HepG2 (cell line): ENCODE results near the gene TRAP1. TPM values are rescaled to one million over a fixed set of nuclear protein-coding genes. Genes with fewer than 3 reads are reported as not detected.
A peak's percentile ranks its signal among the peaks of the same experiment; 100 is the strongest.

Experiments used
- ATAC-seq: fragments of 200-7000 bp; cut with Tn5 transposase; 3 replicates; pipeline ENCODE4 v1.9.1; 2020; ENCODE audit warnings: mild to moderate bottlenecking, moderate library complexity
- BruUV-seq: library from RNA; stranded (reverse); fragments of 400-500 nt; replicated peaks from 2 replicates; lab custom pipeline; 2021; lab: Mats Ljungman, UMichigan
- CTCF ChIA-PET: fragments of 300-600 bp; formaldehyde crosslinking; extraction: SDS; loops from one replicate; lab custom pipeline; 2021; ENCODE audit warnings: low total read pairs, inconsistent platforms, low intra/inter-chr PET ratio; lab: Yijun Ruan, JAX
- POLR2A ChIA-PET: fragments of 350-600 bp; sonication (Branson Sonifier 250); formaldehyde crosslinking; loops from one replicate; lab custom pipeline; 2020; ENCODE audit warnings: antibody characterized with exemption, inconsistent platforms; lab: Yijun Ruan, JAX
- DNase-seq: peaks from one replicate; pipeline ENCODE4 v3.0.0-alpha.2; 2015; ENCODE audit warnings: low spot score
- FAIRE-seq: peaks from 3 replicates; lab custom pipeline; 2011; peaks lifted over from hg19 to GRCh38; lab: Jason Lieb, UNC
- H2AFZ ChIP-seq: one replicate; pipeline ENCODE4 v1.6.1; 2011; ENCODE audit warnings: low read length, inconsistent platforms
- H3K27ac ChIP-seq: fragments of 300-600 bp; 3 replicates; pipeline ENCODE4 v1.8.0; 2011; ENCODE audit warnings: mixed run types, mild to moderate bottlenecking, mixed read lengths, low read length, inconsistent platforms; ENCODE audit not compliant: insufficient read depth; ENCODE audit errors: extremely low read length
- H3K27me3 ChIP-seq, 2 experiments: fragments of 200-600 bp in 1 of 2; 2 replicates in 1 of 2; 3 replicates in 1 of 2; pipeline versions ENCODE4 v1.6.0 to v1.8.0; 2011; ENCODE audit warnings: low read length in 2 of 2, mild to moderate bottlenecking in 2 of 2, moderate library complexity in 2 of 2, inconsistent platforms in 1 of 2; ENCODE audit not compliant: insufficient read depth in 2 of 2, control insufficient read depth in 1 of 2
- H3K36me3 ChIP-seq, 2 experiments: fragments of 200-600 bp in 1 of 2; replicated peaks in 1 of 2; 2 replicates in 1 of 2; 3 replicates in 1 of 2; pipeline versions ENCODE4 v1.5.1 to v1.8.0; 2011; ENCODE audit warnings: low read length in 2 of 2, inconsistent platforms in 1 of 2; ENCODE audit not compliant: insufficient read depth in 2 of 2, control insufficient read depth in 1 of 2
- H3K4me1 ChIP-seq: 2 replicates; pipeline ENCODE4 v1.5.1; 2012; ENCODE audit warnings: low read length, inconsistent platforms; ENCODE audit not compliant: insufficient read depth
- H3K4me2 ChIP-seq: 2 replicates; pipeline ENCODE4 v1.6.0; 2011; ENCODE audit warnings: low read depth, low read length, inconsistent platforms
- H3K4me3 ChIP-seq, 3 experiments: fragments of 200-600 bp in 1 of 3; sonication (generic), shearing (Covaris generic) in 1 of 3; replicated peaks in 1 of 3; 2 replicates each; pipeline ENCODE4 v1.5.1; 2011 to 2016; ENCODE audit warnings: low read length in 3 of 3, inconsistent platforms in 2 of 3, low read depth in 2 of 3, mild to moderate bottlenecking in 2 of 3, control low read depth in 1 of 3, mixed read lengths in 1 of 3; ENCODE audit not compliant: insufficient read depth in 1 of 3
- H3K79me2 ChIP-seq: one replicate; pipeline ENCODE4 v1.6.1; 2011; ENCODE audit warnings: low read length, inconsistent platforms; ENCODE audit not compliant: insufficient read depth
- H3K9ac ChIP-seq: 2 replicates; pipeline ENCODE4 v1.6.0; 2011; ENCODE audit warnings: mild to moderate bottlenecking, low read depth, low read length, inconsistent platforms; ENCODE audit not compliant: insufficient read depth
- H3K9me3 ChIP-seq: 2 replicates; pipeline ENCODE4 v1.5.1; 2012; ENCODE audit warnings: mild to moderate bottlenecking, low read length
- H4K20me1 ChIP-seq: 2 replicates; pipeline ENCODE4 v1.6.0; 2011; ENCODE audit warnings: inconsistent platforms, mild to moderate bottlenecking, low read length, moderate library complexity; ENCODE audit not compliant: insufficient read depth
- AGO2 ChIP-seq: fragments of 200-400 bp; formaldehyde crosslinking; optimal IDR thresholded peaks from 2 replicates; pipeline ENCODE3; 2017; ENCODE audit warnings: mild to moderate bottlenecking, low read depth, low read length, moderate library complexity
- ARNT ChIP-seq: fragments of 450-650 bp; IDR thresholded peaks from 2 replicates; pipeline ENCODE4 v1.6.1; 2017
- BRCA1 ChIP-seq: sonication (generic); formaldehyde crosslinking; IDR thresholded peaks from 2 replicates; pipeline ENCODE4 v1.4.0; 2020; ENCODE audit warnings: missing genetic modification reagents
- CREB1 ChIP-seq, 2 experiments: fragments of 450-650 bp in 1 of 2; IDR thresholded peaks; 2 replicates each; pipeline ENCODE4 v1.6.1; 2016 to 2017; ENCODE audit warnings: control low read depth in 1 of 2, mild to moderate bottlenecking in 1 of 2, missing compliant biosample characterization in 1 of 2, missing genetic modification characterization in 1 of 2
- GLMP ChIP-seq: sonication (generic); formaldehyde crosslinking; IDR thresholded peaks from 2 replicates; pipeline ENCODE4 v1.9.0; 2021; ENCODE audit warnings: missing genetic modification reagents, mild to moderate bottlenecking, borderline replicate concordance
- HNRNPUL1 ChIP-seq: fragments of 200-400 bp; formaldehyde crosslinking; IDR thresholded peaks from 2 replicates; pipeline ENCODE4 v1.6.1; 2017; ENCODE audit warnings: low read depth, mild to moderate bottlenecking, low read length, moderate library complexity
- MTA1 ChIP-seq: sonication (generic); formaldehyde crosslinking; IDR thresholded peaks from 2 replicates; pipeline ENCODE4 v1.4.0; 2020; ENCODE audit warnings: missing genetic modification reagents, mild to moderate bottlenecking, borderline replicate concordance
- MXD1 ChIP-seq: sonication (generic); formaldehyde crosslinking; IDR thresholded peaks from 2 replicates; pipeline ENCODE4 v1.4.0; 2020; ENCODE audit warnings: mild to moderate bottlenecking, missing genetic modification reagents
- PATZ1 ChIP-seq: sonication (generic); formaldehyde crosslinking; IDR thresholded peaks from 2 replicates; pipeline ENCODE4 v1.4.0; 2020; ENCODE audit warnings: missing genetic modification reagents
- PHB2 ChIP-seq: fragments of 450-650 bp; IDR thresholded peaks from 2 replicates; pipeline ENCODE4 v1.6.1; 2018; ENCODE audit not compliant: partially characterized antibody
- SIN3A ChIP-seq: IDR thresholded peaks from 2 replicates; pipeline ENCODE4 v1.6.1; 2011; ENCODE audit warnings: low read depth, mild to moderate bottlenecking, control low read depth, low read length, borderline replicate concordance
- TRIM22 ChIP-seq: fragments of 450-650 bp; IDR thresholded peaks from 2 replicates; pipeline ENCODE4 v1.6.1; 2017
- ZBTB10 ChIP-seq: sonication (generic); formaldehyde crosslinking; IDR thresholded peaks from 2 replicates; pipeline ENCODE4 v1.4.0; 2020; ENCODE audit warnings: missing genetic modification reagents, borderline replicate concordance
- ZNF30 ChIP-seq: sonication (generic); formaldehyde crosslinking; IDR thresholded peaks from 2 replicates; pipeline ENCODE4 v1.5.0; 2020; ENCODE audit warnings: mild to moderate bottlenecking, missing genetic modification reagents
- ZNF772 ChIP-seq: sonication (generic); formaldehyde crosslinking; IDR thresholded peaks from 2 replicates; pipeline ENCODE4 v1.5.0; 2020; ENCODE audit warnings: mild to moderate bottlenecking, missing genetic modification reagents
- ZNF816 ChIP-seq: sonication (generic); formaldehyde crosslinking; IDR thresholded peaks from 2 replicates; pipeline ENCODE4 v1.8.0; 2022; ENCODE audit warnings: missing genetic modification reagents, mild to moderate bottlenecking, borderline replicate concordance
- whole genome bisulfite sequencing: methylation state at CpG from one replicate; pipeline ENCODE4 v1.1.6; 2017; ENCODE audit warnings: low lambda C conversion rate; 5-methylcytosine and 5-hydroxymethylcytosine counted together
- in situ Hi-C: cut with HindIII; loops from 2 replicates; pipeline ENCODE4 v1.10.0; 2017; ENCODE audit warnings: low pct_unique_long_range_greater_than_20kb; ENCODE audit not compliant: extremely low pct_ligation_motif_present
- intact Hi-C: fragments of 100-400 bp; cut with micrococcal nuclease; formaldehyde crosslinking; loops from one replicate; pipeline ENCODE4 v1.10.0; 2022; ENCODE audit not compliant: unreplicated experiment
- polyA plus RNA-seq, 8 experiments: library from polyadenylated mRNA; depleted of rRNA in 3 of 8; stranded (reverse) in 7 of 8; unstranded in 1 of 8; fragments of >200 nt; fragmentation: Illumina TruSeq in 4 of 8; extraction: Trizol in 4 of 8; gene quantifications; 2 replicates each; pipeline versions ENCODE4 v1.2.1 to v1.2.3, GENCODE V29; 2011 to 2016; ENCODE audit warnings: low read depth in 4 of 8, missing spikeins in 1 of 8, mixed read lengths in 1 of 8; ENCODE audit not compliant: insufficient read depth in 1 of 8
- total RNA-seq, 5 experiments: library from RNA; depleted of rRNA; stranded (reverse); fragments of >200 nt; fragmentation: Illumina TruSeq; extraction: Trizol; gene quantifications; 2 replicates each; pipeline ENCODE4 v1.2.3, GENCODE V29; 2016; ENCODE audit warnings: low read depth in 1 of 5

TRAP1 gene
- total and polyA plus RNA-seq, 2 of the 13 experiments (the other 11 are each of a cell fraction or from before 2014, with no cell fraction given) = 127 to 240 TPM

GRCh38 chr16:3731126-3731935, 14.0 kb upstream of the TRAP1 start:
- Histone ChIP-seq H4K20me1 (no peaks in the 10 kb centered on the region), H3K36me3 (peaks cover 39 to 78% of the 10 kb centered on the region in 2 experiments), H3K79me2 (no peaks in the 10 kb centered on the region), H3K4me3 (no peak overlapping the region), H3K4me2 (no peak overlapping the region), H3K9ac (no peak overlapping the region), H3K27ac (no peak overlapping the region), H2AFZ (no peak overlapping the region), H3K4me1 (0 out of 2 replicates have a peak, but pooled peaks cover 7% of the 10 kb centered on the region), H3K9me3 (no peaks in the 10 kb centered on the region), H3K27me3 (no peaks in the 10 kb centered on the region)
- CTCF ChIA-PET = no interaction called here
- in situ Hi-C loops (no loop called here), intact Hi-C loops (no loop called here)
- ATAC-seq (peak; percentile 29), DNase-seq (no peak), FAIRE-seq (no peak)
- 99% methylated on average over 27 of the region's 34 CpGs for WGBS
- BruUV-seq = no TSS peak
- POLR2A ChIA-PET = no interaction called here
- no peak for TF ChIP-seq PATZ1 (CRISPR knock-in tag)
- TF ChIP-seq PHB2 = no peak
- no peak for TF ChIP-seq GLMP (CRISPR knock-in tag)
- no peak for TF ChIP-seq ZBTB10 (CRISPR knock-in tag)
- TF ChIP-seq MXD1 (CRISPR knock-in tag) = no peak
- no peak for TF ChIP-seq TRIM22
- no peak for TF ChIP-seq ZNF30 (CRISPR knock-in tag)
- TF ChIP-seq SIN3A = no peak
- no peak for TF ChIP-seq ARNT
- no peak for TF ChIP-seq HNRNPUL1
- TF ChIP-seq MTA1 = no peak
- TF ChIP-seq AGO2 = peak; percentile 19
- TF ChIP-seq CREB1 (IDR thresholded peaks at IDR 0.05) = peak; percentile 23; the same call in 1 of the 2 replicates
- TF ChIP-seq CREB1 (CRISPR knock-in tag; IDR thresholded peaks at IDR 0.05) = no peak
- no peak for TF ChIP-seq ZNF772
- TF ChIP-seq BRCA1 (CRISPR knock-in tag) = no peak
- no peak for TF ChIP-seq ZNF816 (CRISPR knock-in tag)
